Left ventricle myocardium inferior (tissue), 1 donor: ENCODE data around the gene BCAM. TPM values are rescaled to one million over a fixed set of nuclear protein-coding genes. Genes with fewer than 3 reads are reported as not detected.
A peak's percentile ranks its signal among the peaks of the same experiment; 100 is the strongest.

Experiments used
- DNase-seq: peaks from one replicate; pipeline ENCODE4 v3.0.0-alpha.2; 2020
- H3K27ac ChIP-seq: fragments of 200-600 bp; replicated peaks from 2 replicates; pipeline ENCODE4 v1.8.0; 2021
- H3K27me3 ChIP-seq: fragments of 200-600 bp; 2 replicates; pipeline ENCODE4 v1.8.0; 2021; ENCODE audit warnings: low read depth
- H3K36me3 ChIP-seq: fragments of 200-600 bp; 2 replicates; pipeline ENCODE4 v1.8.0; 2021
- H3K4me1 ChIP-seq: fragments of 200-600 bp; 2 replicates; pipeline ENCODE4 v1.8.0; 2021
- H3K4me3 ChIP-seq: fragments of 200-600 bp; 2 replicates; pipeline ENCODE4 v1.8.0; 2021; ENCODE audit warnings: mild to moderate bottlenecking, moderate library complexity
- H3K9me3 ChIP-seq: fragments of 200-600 bp; replicated peaks from 2 replicates; pipeline ENCODE4 v1.8.0; 2021
- CTCF ChIP-seq: fragments of 200-600 bp; IDR thresholded peaks from 2 replicates; pipeline ENCODE4 v1.8.0; 2021; ENCODE audit warnings: antibody characterized with exemption, mild to moderate bottlenecking, borderline replicate concordance
- intact Hi-C: fragments of 100-400 bp; cut with micrococcal nuclease; formaldehyde crosslinking; loops from one replicate; pipeline ENCODE4 v1.11.0; 2022
- total RNA-seq: library from RNA; stranded (reverse); fragmentation: NEBNext Ultra II Directional; extraction: Animal tissue kit (Norgen Biotek cat#: 25700); gene quantifications from one replicate; pipeline ENCODE4 v1.2.1, GENCODE V29; 2021
- donor health status: DM: no; HTN: yes; CAD: no; lungs with severe emphysema.

The BCAM gene
- total RNA-seq, 1 donor from 2014 or later: 91.9 TPM

DNA sequence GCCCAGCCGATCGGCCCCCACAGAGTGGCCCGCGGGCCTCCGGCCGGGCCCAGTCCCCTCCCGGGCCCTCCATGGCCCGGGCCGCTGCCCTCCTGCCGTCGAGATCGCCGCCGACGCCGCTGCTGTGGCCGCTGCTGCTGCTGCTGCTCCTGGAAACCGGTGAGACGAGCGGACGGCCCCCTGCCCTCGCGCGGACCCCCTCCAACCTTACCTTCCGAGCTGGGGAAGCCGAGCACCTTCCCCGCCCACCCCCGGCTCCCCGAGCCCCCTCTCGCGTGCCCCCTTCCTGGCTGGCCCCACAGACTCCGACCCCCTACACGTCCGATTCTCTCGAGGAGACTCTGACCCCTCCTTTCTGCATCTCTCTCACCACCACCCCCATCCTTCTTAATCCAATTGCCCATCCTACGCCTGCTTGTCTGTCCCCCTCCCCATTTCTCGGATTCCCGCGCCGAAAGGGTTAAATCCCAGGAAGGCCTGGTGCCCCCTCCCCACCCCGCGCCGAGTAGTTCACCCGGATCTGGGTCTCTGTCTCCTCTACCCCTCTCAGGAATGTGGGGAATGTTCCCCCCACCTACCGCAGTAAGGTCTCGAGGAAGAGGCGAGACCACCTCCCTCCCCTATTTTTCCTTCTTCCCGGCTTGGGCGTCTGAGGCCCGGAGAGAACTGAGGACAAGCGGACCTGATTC lies 37.7 kb downstream of the BCAM start:
- H3K9me3 ChIP-seq: no peaks in the 10 kb centered on the region
- DNase-seq: no peak
- intact Hi-C loops: loop anchor here (10.0 kb wide), 1 partner anchor 52 kb away; no protein-coding TSS in a partner anchor
- peaks cover 70% of the 10 kb centered on the region for H3K4me1 ChIP-seq
- no peaks in the 10 kb centered on the region for H3K36me3 ChIP-seq
- TF ChIP-seq CTCF: no peak
- H3K27ac ChIP-seq: peak overlapping the region; percentile 96
- no peaks in the 10 kb centered on the region for H3K27me3 ChIP-seq
- peak overlapping the region; percentile 100 for H3K4me3 ChIP-seq

- Histone ChIP-seq H3K27ac (peak overlapping the region; percentile 96), H3K27me3 (no peaks in the 10 kb centered on the region), H3K4me3 (peak overlapping the region; percentile 100), H3K4me1 (peaks cover 76% of the 10 kb centered on the region), H3K9me3 (no peaks in the 10 kb centered on the region), H3K36me3 (no peaks in the 10 kb centered on the region)
- no peak for TF ChIP-seq CTCF
- intact Hi-C loops: loop anchor here (10.0 kb wide), 1 partner anchor 53 kb away; no protein-coding TSS in a partner anchor
- DNase-seq: peak; percentile 70
These were observed 38.5 kb downstream of the BCAM start for GRCh38 chr19:44847144-44848035.

- no peaks in the 10 kb centered on the region for H3K27me3 ChIP-seq
- no peak for DNase-seq
- H3K36me3 ChIP-seq: no peaks in the 10 kb centered on the region
- no peaks in the 10 kb centered on the region for H3K9me3 ChIP-seq
- peak overlapping the region; percentile 96 for H3K27ac ChIP-seq
- intact Hi-C loops: loop anchor here (10.0 kb wide), 1 partner anchor 53 kb away; no protein-coding TSS in a partner anchor
- H3K4me1 ChIP-seq: peaks cover 76% of the 10 kb centered on the region
- peak overlapping the region; percentile 100 for H3K4me3 ChIP-seq
- TF ChIP-seq CTCF: no peak
These were observed 39.3 kb downstream of the BCAM start for GRCh38 chr19:44848036-44848811.

DNA sequence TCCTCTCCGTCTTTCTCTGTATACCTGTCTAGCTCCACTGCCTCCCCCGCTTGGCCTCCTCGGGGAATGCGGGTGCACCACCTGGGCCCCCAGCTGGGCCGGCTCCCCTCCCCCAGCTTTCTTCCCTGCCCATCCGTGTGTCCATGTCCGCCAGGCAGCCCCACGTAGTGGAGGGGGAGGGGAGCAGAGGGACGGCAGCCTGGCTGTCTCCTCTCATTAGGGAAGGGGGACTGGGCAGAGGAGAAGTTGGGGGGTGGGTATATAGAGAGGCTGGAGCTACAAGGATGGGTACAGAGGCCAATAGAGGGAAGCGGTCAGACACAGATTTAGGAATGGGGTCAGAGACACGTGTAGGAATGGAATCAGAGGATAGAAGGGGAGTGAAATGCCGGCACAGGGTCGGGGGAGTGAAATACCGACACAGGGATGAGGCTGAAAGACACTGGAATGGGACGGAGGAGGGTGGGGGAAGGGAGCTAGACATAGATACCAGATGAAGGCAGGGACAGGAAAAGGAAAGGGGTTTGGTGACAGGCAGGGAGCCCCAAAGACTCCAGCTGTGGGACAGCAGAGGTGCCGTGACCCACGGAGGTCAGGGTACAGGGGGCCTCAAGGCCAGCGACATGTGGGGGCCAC lies 40.0 kb downstream of the BCAM start:
- no peak for TF ChIP-seq CTCF
- H3K4me1 ChIP-seq: peaks cover 76% of the 10 kb centered on the region
- no peaks in the 10 kb centered on the region for H3K9me3 ChIP-seq
- intact Hi-C loops: loop anchor here (10.0 kb wide), 1 partner anchor 54 kb away; no protein-coding TSS in a partner anchor
- peak overlapping the region; percentile 100 for H3K4me3 ChIP-seq
- H3K36me3 ChIP-seq: no peaks in the 10 kb centered on the region
- H3K27ac ChIP-seq: peak overlapping the region; percentile 96
- no peak for DNase-seq
- no peaks in the 10 kb centered on the region for H3K27me3 ChIP-seq

DNA sequence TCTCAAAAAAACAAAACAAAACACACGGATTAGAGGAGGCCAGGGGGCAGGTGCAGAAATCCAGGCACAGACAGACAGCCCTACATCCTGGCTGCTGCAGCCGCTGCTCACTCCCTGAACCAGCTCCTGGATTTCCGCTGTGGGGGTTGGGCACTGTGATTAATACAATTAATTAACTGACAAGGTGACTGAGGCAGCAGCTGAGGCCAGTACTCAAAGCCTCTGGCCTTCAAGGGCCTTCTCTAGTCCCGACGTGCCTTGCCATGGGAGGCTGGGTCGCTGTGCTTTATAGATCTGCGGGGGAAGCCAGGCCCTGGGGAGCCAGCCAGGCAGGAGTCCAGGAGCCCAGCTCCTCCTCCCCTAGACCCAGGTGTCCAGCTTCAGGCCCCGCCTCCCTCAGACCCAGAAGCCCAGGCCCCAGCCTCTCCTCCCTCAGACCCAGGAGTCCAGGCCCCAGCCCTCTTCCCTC lies 41.8 kb downstream of the BCAM start:
- H3K4me3 ChIP-seq: no peak overlapping the region
- H3K9me3 ChIP-seq: no peaks in the 10 kb centered on the region
- intact Hi-C loops: no loop called here
- H3K27ac ChIP-seq: peak overlapping the region; percentile 96
- no peak for TF ChIP-seq CTCF
- peaks cover 64% of the 10 kb centered on the region for H3K4me1 ChIP-seq
- no peaks in the 10 kb centered on the region for H3K27me3 ChIP-seq
- peaks cover 5% of the 10 kb centered on the region for H3K36me3 ChIP-seq
- DNase-seq: peak; percentile 35
